ENCODE measurements around the gene UBE2J2. TPM values are rescaled to one million over a fixed set of nuclear protein-coding genes. Genes with fewer than 3 reads are reported as not detected.

Gene UBE2J2
- total RNA-seq, 2 experiments from 2014 or later: 41.4 to 41.5 TPM

DNA sequence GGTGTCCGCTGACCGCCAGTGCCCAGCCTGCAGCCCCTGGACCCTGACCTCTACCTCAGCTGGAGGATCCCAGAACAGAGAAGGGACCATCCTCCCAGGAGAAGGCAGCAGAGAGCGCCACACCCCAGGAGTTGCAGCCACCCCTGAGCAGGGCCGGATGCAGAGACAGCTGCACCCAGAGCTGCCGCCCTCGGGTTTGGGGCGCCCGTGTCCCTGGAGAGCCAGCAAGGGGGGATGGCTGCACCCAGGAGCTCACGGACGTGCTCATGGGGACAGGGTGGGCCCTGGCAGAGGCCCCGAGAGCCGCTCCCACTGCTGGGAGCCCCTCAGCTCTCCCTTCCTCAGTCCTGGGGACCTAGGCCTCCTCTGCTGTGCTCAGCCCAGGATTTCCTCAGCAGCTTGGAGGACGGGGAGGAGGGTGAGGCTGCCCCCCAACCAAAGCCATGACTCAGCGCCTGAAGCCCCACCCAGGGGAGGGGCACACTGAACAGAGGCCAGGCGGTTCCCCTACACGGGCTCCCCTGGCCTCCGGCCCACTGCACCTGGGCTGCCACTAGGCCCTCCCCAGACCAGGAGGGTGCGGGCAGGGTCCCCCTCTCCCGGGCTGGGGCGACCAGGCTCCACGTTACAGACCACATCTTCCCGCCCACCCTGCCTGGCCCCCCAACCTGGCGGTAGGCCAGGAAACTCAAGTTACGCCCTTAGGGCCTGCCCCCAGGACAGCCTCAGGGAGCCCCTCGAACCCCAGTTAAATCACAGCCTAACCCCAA, 31.8 kb upstream of the UBE2J2 start:
- H3K27ac Mint-ChIP-seq: peak overlapping the region; percentile 87
- H3K9me3 Mint-ChIP-seq: no peaks in the 10 kb centered on the region
- H3K36me3 Mint-ChIP-seq (ENCODE audit: low read depth): peaks cover 13% of the 10 kb centered on the region
- ChIA-PET POLR2A (interaction anchor here (0.6 to 0.9 kb wide), 3 partner anchors 50 to 208 kb away, joined by 3 to 5 read pairs (median 4); partner anchors contain the start of gene AURKAIP1), CTCF (interaction anchor here (0.9 to 1.2 kb wide), 2 partner anchors 183 to 242 kb away, joined by 3 to 4 read pairs; no protein-coding TSS in a partner anchor)
- Histone ChIP-seq H3K9me3 (ENCODE audit: control insufficient read depth in 1 of 2, insufficient read depth in 1 of 2, low read length in 2 of 2) (no peaks in the 10 kb centered on the region), H3K4me3 (ENCODE audit: low read length) (peak overlapping the region; percentile 42), H3K4me1 (ENCODE audit: insufficient read depth, low read length) (peaks cover 46% of the 10 kb centered on the region), H3K36me3 (ENCODE audit: insufficient read depth, low read length) (peaks cover 8% of the 10 kb centered on the region), H3K27me3 (ENCODE audit: control insufficient read depth in 1 of 2, insufficient read depth in 2 of 2, low read length in 2 of 2) (no peaks in the 10 kb centered on the region), H3K27ac (ENCODE audit: low read depth in 1 of 2, low read length in 2 of 2) (peak overlapping the region; percentile 2 to 29)
- peak overlapping the region; percentile 92 for H3K4me3 Mint-ChIP-seq
- intact Hi-C loops (cut with DNase I, micrococcal nuclease): loop anchor here (2.0 to 10.0 kb wide), 5 partner anchors 67 to 271 kb away; partner anchors contain the start of genes AURKAIP1 (in 1 of the 2) and C1orf159 (in 1 of the 2)
- DNase-seq: peak; percentile 44 to 87 (median 72)
- no peak for TF ChIP-seq CTCF (IDR thresholded peaks at IDR 0.05)
- ATAC-seq (ENCODE audit: poor library complexity): peak; percentile 34
- H3K4me1 Mint-ChIP-seq (ENCODE audit: low read depth): peaks cover 21% of the 10 kb centered on the region
- H3K27me3 Mint-ChIP-seq: no peaks in the 10 kb centered on the region

GRCh38 chr1:1304331-1305299, 31.0 kb upstream of the UBE2J2 start:
- Histone ChIP-seq H3K4me1 (ENCODE audit: insufficient read depth, low read length) (peaks cover 38% of the 10 kb centered on the region), H3K36me3 (ENCODE audit: insufficient read depth, low read length) (no peaks in the 10 kb centered on the region), H3K27ac (ENCODE audit: low read depth in 1 of 2, low read length in 2 of 2) (no peak overlapping the region), H3K27me3 (ENCODE audit: control insufficient read depth in 1 of 2, insufficient read depth in 2 of 2, low read length in 2 of 2) (no peaks in the 10 kb centered on the region), H3K4me3 (ENCODE audit: low read length) (peak overlapping the region; percentile 42), H3K9me3 (ENCODE audit: control insufficient read depth in 1 of 2, insufficient read depth in 1 of 2, low read length in 2 of 2) (no peaks in the 10 kb centered on the region)
- Mint-ChIP-seq H3K27ac (peak overlapping the region; percentile 87), H3K27me3 (no peaks in the 10 kb centered on the region), H3K9me3 (no peaks in the 10 kb centered on the region), H3K4me3 (peak overlapping the region; percentile 92), H3K36me3 (ENCODE audit: low read depth) (peaks cover 13% of the 10 kb centered on the region), H3K4me1 (ENCODE audit: low read depth) (peaks cover 21% of the 10 kb centered on the region)
- ChIA-PET CTCF (interaction anchor here (0.9 to 1.2 kb wide), 2 partner anchors 183 to 241 kb away, joined by 3 to 4 read pairs; no protein-coding TSS in a partner anchor), POLR2A (interaction anchor here (0.8 to 0.9 kb wide), 2 partner anchors 51 to 71 kb away, joined by 3 to 5 read pairs; partner anchors contain the start of gene AURKAIP1)
- DNase-seq (peak in 1 of 14 experiments; percentile 46), ATAC-seq (ENCODE audit: poor library complexity) (no peak)
- TF ChIP-seq CTCF (IDR thresholded peaks at IDR 0.05): no peak
- intact Hi-C loops (cut with DNase I, micrococcal nuclease): loop anchor here (2.0 to 10.0 kb wide), 5 partner anchors 68 to 270 kb away; partner anchors contain the start of genes AURKAIP1 (in 1 of the 2) and C1orf159 (in 1 of the 2)

DNA sequence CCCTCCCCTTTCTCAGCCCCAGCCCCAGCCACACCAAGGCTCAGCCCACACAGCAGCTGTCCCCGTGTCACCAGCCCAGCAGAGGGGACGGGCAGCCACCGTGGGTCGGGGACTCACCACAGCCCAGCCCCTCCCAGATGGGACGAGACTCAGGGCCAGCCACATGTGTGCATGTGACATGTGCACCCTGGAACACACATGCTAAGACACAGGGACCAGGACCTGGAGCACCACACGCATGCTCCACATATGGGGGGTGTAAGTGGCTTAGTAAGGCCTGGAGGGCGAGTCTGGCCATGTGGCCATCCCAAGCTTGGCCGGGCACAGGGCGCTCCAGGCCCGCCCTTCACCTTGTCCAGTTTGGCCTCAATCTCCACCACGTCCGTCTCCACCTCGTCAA, 30.1 kb upstream of the UBE2J2 start:
- Histone ChIP-seq H3K36me3 (ENCODE audit: insufficient read depth, low read length) (no peaks in the 10 kb centered on the region), H3K27ac (ENCODE audit: low read depth in 1 of 2, low read length in 2 of 2) (no peak overlapping the region), H3K4me3 (ENCODE audit: low read length) (no peak overlapping the region), H3K9me3 (ENCODE audit: control insufficient read depth in 1 of 2, insufficient read depth in 1 of 2, low read length in 2 of 2) (no peaks in the 10 kb centered on the region), H3K27me3 (ENCODE audit: control insufficient read depth in 1 of 2, insufficient read depth in 2 of 2, low read length in 2 of 2) (no peaks in the 10 kb centered on the region), H3K4me1 (ENCODE audit: insufficient read depth, low read length) (peaks cover 32% of the 10 kb centered on the region)
- H3K4me1 Mint-ChIP-seq (ENCODE audit: low read depth): peaks cover 21% of the 10 kb centered on the region
- H3K27me3 Mint-ChIP-seq: no peaks in the 10 kb centered on the region
- POLR2A ChIA-PET: no interaction called here
- H3K36me3 Mint-ChIP-seq (ENCODE audit: low read depth): peaks cover 13% of the 10 kb centered on the region
- ATAC-seq (ENCODE audit: poor library complexity): no peak
- no peak for TF ChIP-seq CTCF (IDR thresholded peaks at IDR 0.05)
- intact Hi-C loops (cut with DNase I, micrococcal nuclease): loop anchor here (2.0 to 10.0 kb wide), 3 partner anchors 69 to 269 kb away; partner anchors contain the start of gene AURKAIP1 (in 1 of the 2)
- H3K9me3 Mint-ChIP-seq: no peaks in the 10 kb centered on the region
- DNase-seq: no peak
- H3K4me3 Mint-ChIP-seq: peak overlapping the region; percentile 25
- CTCF ChIA-PET: no interaction called here
- H3K27ac Mint-ChIP-seq: no peak overlapping the region
